Erythroblast (primary cell): ENCODE results near the gene MAB21L4.

Experiments
- GATA1 ChIP-seq: IDR thresholded peaks from 2 replicates; pipeline ENCODE4 v1.6.1; 2011; ENCODE audit warnings: low read depth, mild to moderate bottlenecking, control low read depth, low read length, moderate library complexity
- POLR2A ChIP-seq: IDR thresholded peaks from 2 replicates; pipeline ENCODE4 v1.6.1; 2011; ENCODE audit warnings: mild to moderate bottlenecking, low read length

DNA sequence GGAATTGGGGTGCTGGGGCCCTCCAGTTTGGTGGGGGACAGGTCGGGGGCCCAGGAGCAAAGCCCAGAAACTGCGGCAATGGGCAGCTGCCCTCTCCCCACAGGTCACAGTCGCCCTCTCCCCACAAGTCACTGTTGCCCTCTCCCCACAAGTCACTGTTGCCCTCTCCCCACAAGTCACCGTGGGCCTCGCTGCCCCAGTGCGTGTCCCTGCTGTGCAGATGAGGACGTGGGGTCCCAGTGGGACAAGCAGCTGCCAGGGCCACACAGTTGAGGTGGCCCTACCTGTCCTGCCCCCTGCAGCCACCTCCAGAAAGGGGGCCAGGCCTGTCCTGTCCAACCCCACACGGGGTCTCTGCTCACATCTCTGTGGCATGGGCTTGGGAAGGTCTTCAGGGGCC lies 40.3 kb downstream of the MAB21L4 start:
- TF ChIP-seq POLR2A (no peak), GATA1 (no peak)
